Bronchial epithelial cell (primary cell): ENCODE measurements around the gene EIF4E3. TPM values are rescaled to one million over a fixed set of nuclear protein-coding genes. Genes with fewer than 3 reads are reported as not detected.

Experiments used
- DNase-seq: peaks from one replicate; pipeline ENCODE4 v3.0.0-alpha.2; 2010; ENCODE audit warnings: low read depth
- FAIRE-seq: peaks from 2 replicates; lab custom pipeline; 2011; peaks lifted over from hg19 to GRCh38; lab: Jason Lieb, UNC
- H3K27me3 ChIP-seq: 2 replicates; pipeline ENCODE4 v1.5.1; 2011; ENCODE audit warnings: low read length; ENCODE audit not compliant: control insufficient read depth, insufficient read depth
- H3K36me3 ChIP-seq: 2 replicates; pipeline ENCODE4 v1.5.1; 2011; ENCODE audit warnings: low read length; ENCODE audit not compliant: control insufficient read depth, insufficient read depth
- H3K4me3 ChIP-seq: 2 replicates; pipeline ENCODE4 v1.5.1; 2011; ENCODE audit warnings: mild to moderate bottlenecking, low read depth, low read length, control low read depth
- CTCF ChIP-seq: IDR thresholded peaks from 2 replicates; pipeline ENCODE4 v1.5.1; 2011; ENCODE audit warnings: mild to moderate bottlenecking, moderate library complexity, low read length, control low read depth, inconsistent platforms; ENCODE audit not compliant: insufficient read depth, severe bottlenecking
- total RNA-seq: library from RNA; depleted of rRNA; stranded (reverse); fragments of >200 nt; gene quantifications from 2 replicates; pipeline ENCODE4 v1.2.1, GENCODE V29; 2014

The EIF4E3 gene
- 2.1 and 3.1 TPM in 2 replicates for total RNA-seq

- no peaks in the 10 kb centered on the region for H3K36me3 ChIP-seq
- peaks cover 6% of the 10 kb centered on the region for H3K27me3 ChIP-seq
- no peak for TF ChIP-seq CTCF
- H3K4me3 ChIP-seq: peak within 1 kb of the TSS; percentile 75
- FAIRE-seq (no peak), DNase-seq (no peak)
Measured at GRCh38 chr3:71725271-71725991, at the start of gene EIF4E3. Gene EIF4E3 (minus strand): TSS chr3:71725402. CDS start chr3:71725367, 35 bp downstream.

- no peak for FAIRE-seq
- no peak for DNase-seq
- no peak for TF ChIP-seq CTCF
Measured at GRCh38 chr3:71771884-71772283, 46.7 kb upstream of the EIF4E3 start.

GRCh38 chr3:71771126-71771525, 45.9 kb upstream of the EIF4E3 start:
- no peak for TF ChIP-seq CTCF
- no peak for FAIRE-seq

More at GRCh38 chr3:71771884-71772283, 46.7 kb upstream of the EIF4E3 start:
- Histone ChIP-seq H3K4me3 (no peak overlapping the region), H3K27me3 (no peaks in the 10 kb centered on the region), H3K36me3 (no peaks in the 10 kb centered on the region)

GRCh38 chr3:71763426-71763825, 38.2 kb upstream of the EIF4E3 start:
- H3K4me3 ChIP-seq: no peak overlapping the region
- no peak for TF ChIP-seq CTCF
- peaks cover 2% of the 10 kb centered on the region for H3K27me3 ChIP-seq
- DNase-seq (no peak), FAIRE-seq (no peak)
- H3K36me3 ChIP-seq: no peaks in the 10 kb centered on the region

More at GRCh38 chr3:71771126-71771525, 45.9 kb upstream of the EIF4E3 start:
- Histone ChIP-seq H3K36me3 (no peaks in the 10 kb centered on the region), H3K27me3 (no peaks in the 10 kb centered on the region), H3K4me3 (no peak overlapping the region)
- DNase-seq: no peak

- no peak for FAIRE-seq
- Histone ChIP-seq H3K4me3 (no peak overlapping the region), H3K36me3 (no peaks in the 10 kb centered on the region), H3K27me3 (peaks cover 4% of the 10 kb centered on the region)
- no peak for TF ChIP-seq CTCF
- DNase-seq: no peak
Measured at GRCh38 chr3:71760140-71760539, 34.9 kb upstream of the EIF4E3 start.
